Hippocampal formation (tissue), 2 donors: ENCODE data around the gene GPN2.

Source experiments
- DNase-seq, 2 donors: peaks; one replicate each; lab custom pipeline; 2025; lab: John Stamatoyannopoulos, UW

Gene GPN2

GRCh38 chr1:26831546-26832248 lies 58.4 kb downstream of the GPN2 start:
- DNase-seq, result no peak

- no peak for DNase-seq
Observed at GRCh38 chr1:26831059-26831458, 59.0 kb downstream of the GPN2 start.

GRCh38 chr1:26829184-26829911 lies 60.7 kb downstream of the GPN2 start:
- no peak for DNase-seq

- peak in 1 of 2 donors; percentile 34 for DNase-seq
Observed at GRCh38 chr1:26828411-26828991, 61.6 kb downstream of the GPN2 start.

GRCh38 chr1:26827663-26828062 lies 62.4 kb downstream of the GPN2 start:
- DNase-seq, result no peak

GRCh38 chr1:26827106-26827604 lies 62.9 kb downstream of the GPN2 start:
- DNase-seq, result no peak

- DNase-seq, result peak; percentile 27 to 32
Observed at GRCh38 chr1:26826261-26827105, 63.6 kb downstream of the GPN2 start, which contains the start of gene ZDHHC18. Gene ZDHHC18 (plus strand): TSS chr1:26826688. CDS start chr1:26826805, 117 bp downstream.
